HG03039 (cell line): ENCODE results near the gene GRIN2D.

Source experiments
- ATAC-seq: cut with Tn5 transposase; IDR thresholded peaks from one replicate; pipeline ENCODE4 v1.9.1; 2021; ENCODE audit warnings: mild to moderate bottlenecking, moderate library complexity; ENCODE audit not compliant: unreplicated experiment

The GRIN2D gene

GRCh38 chr19:48397263-48398101 lies 4.0 kb downstream of the GRIN2D start:
- no peak for ATAC-seq

- ATAC-seq = no peak
Observed at GRCh38 chr19:48398102-48398374, 4.6 kb downstream of the GRIN2D start.

DNA sequence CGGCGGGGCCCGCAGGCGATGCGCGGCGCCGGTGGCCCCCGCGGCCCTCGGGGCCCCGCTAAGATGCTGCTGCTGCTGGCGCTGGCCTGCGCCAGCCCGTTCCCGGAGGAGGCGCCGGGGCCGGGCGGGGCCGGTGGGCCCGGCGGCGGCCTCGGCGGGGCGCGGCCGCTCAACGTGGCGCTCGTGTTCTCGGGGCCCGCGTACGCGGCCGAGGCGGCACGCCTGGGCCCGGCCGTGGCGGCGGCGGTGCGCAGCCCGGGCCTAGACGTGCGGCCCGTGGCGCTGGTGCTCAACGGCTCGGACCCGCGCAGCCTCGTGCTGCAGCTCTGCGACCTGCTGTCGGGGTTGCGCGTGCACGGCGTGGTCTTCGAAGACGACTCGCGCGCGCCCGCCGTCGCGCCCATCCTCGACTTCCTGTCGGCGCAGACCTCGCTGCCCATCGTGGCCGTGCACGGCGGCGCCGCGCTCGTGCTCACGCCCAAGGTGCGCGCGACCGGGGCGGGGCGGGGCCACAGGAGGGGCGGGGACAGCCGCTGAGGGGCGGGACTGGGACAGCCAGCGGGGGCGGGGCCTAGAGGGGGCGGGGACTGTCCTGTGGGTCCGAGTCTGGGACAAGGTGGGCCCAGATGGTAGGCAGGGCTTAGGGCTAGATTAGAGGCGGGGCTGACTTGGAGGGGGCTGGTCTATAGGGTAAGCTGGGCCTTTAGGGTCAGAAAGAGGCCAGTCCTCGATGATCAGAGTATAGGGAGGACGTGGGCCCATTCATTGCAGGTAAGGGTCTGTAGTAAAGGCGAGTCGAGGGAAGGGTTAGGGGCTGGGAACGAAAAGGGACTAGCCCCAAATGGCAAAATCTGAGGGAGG lies 5.1 kb downstream of the GRIN2D start:
- peak; percentile 57 for ATAC-seq

GRCh38 chr19:48400018-48400742 lies 6.7 kb downstream of the GRIN2D start:
- ATAC-seq = no peak

DNA sequence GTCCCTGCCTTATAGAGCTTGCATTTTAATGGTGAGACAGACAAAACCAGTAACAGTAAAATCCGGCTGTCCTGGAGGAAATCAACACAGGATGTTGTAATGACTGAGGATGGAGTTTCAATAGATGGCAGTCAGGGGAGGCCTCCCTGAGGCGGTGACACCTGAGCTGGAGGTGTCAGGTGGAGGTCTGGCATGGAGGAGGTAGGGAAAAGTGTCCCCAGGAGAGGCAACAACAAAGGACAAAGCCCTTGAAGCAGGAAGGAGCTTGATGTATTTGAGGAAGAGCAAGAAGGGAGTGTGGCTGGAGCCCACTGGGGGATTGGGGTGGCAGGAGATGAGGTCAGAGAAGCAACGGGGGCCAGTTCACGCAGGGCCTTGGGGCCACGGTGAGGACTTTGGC lies 7.8 kb downstream of the GRIN2D start:
- ATAC-seq = no peak

GRCh38 chr19:48403606-48404005 lies 10.1 kb downstream of the GRIN2D start:
- no peak for ATAC-seq

DNA sequence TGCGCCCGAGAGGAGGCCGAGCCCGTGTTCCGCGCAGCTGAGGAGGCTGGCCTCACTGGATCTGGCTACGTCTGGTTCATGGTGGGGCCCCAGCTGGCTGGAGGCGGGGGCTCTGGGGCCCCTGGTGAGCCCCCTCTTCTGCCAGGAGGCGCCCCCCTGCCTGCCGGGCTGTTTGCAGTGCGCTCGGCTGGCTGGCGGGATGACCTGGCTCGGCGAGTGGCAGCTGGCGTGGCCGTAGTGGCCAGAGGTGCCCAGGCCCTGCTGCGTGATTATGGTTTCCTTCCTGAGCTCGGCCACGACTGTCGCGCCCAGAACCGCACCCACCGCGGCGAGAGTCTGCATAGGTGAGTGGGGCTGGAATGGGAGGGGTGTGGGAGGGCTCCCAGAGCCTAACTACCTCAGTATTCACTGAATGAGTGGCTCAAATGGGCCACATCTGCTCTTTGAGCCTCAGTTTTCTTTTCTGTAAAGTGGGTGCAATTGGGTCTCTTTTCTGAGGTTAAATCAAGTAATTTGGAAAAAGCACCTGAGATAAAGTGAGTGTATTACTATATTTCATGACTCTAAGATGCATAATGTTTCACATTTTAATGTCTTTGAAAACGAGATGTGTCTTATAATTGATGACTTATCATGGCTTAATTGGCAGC lies 11.7 kb downstream of the GRIN2D start:
- ATAC-seq = no peak

DNA sequence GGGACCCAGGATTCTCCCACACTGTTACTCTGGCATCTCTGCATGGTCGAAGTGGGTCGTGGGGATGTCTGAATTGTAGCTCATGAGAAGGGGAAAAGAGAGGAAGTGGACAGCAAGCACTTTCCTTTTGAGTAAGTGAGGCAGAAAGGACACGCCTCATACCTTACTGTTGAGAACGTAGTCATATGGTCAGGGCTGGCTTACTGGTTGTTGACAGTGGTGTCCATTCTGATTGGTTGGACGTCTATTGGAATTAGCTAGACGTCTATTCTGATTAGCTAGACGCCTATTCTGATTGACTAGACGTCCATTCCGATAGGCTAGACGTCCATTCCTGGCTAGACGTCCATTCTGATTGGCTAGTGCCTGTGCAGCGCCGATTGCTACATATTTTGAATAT lies 12.4 kb downstream of the GRIN2D start:
- no peak for ATAC-seq

DNA sequence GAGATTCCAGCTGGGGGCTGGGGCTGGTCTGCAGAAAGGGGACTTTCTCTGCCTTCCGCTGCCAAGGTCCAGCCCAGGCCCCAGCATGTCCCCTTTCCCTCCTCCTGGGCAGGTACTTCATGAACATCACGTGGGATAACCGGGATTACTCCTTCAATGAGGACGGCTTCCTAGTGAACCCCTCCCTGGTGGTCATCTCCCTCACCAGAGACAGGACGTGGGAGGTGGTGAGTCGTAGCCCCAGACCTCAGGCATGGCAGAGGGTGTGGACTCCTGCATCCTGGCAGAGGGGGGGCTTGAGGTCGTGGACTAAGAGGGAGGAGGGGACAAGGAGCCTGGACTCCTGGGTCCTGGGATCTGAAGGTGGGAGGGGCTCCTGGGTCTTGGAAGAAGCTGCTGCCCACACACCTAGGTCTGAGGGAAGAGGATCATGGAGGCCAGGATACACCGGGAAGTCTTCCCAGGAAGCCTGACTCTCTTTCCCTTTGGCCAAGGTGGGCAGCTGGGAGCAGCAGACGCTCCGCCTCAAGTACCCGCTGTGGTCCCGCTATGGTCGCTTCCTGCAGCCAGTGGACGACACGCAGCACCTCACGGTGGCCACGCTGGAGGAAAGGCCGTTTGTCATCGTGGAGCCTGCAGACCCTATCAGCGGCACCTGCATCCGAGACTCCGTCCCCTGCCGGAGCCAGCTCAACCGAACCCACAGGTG lies 20.6 kb downstream of the GRIN2D start:
- ATAC-seq = no peak

GRCh38 chr19:48415395-48415794 lies 21.9 kb downstream of the GRIN2D start:
- no peak for ATAC-seq

GRCh38 chr19:48415806-48416221 lies 22.3 kb downstream of the GRIN2D start:
- ATAC-seq = no peak

DNA sequence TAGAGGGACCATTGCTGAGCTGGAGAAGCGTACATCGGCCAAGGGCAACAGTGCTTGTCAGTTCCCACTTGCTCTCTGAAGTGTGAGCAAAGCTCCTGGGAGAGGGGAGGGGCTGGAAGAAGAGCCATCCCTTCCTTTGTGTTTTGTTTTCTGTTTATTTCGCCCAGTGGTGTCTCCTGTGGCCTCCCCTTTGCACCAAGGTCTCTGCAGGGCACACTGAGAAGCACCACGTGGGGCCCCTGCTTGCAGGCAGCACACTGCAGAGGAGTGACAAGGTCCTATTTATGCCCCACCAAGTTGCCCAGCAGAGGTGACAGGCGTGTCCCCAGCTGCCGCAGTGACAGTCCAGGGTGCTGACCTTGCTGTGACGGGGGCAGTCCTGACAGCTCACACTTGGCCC lies 24.0 kb downstream of the GRIN2D start:
- ATAC-seq = no peak

DNA sequence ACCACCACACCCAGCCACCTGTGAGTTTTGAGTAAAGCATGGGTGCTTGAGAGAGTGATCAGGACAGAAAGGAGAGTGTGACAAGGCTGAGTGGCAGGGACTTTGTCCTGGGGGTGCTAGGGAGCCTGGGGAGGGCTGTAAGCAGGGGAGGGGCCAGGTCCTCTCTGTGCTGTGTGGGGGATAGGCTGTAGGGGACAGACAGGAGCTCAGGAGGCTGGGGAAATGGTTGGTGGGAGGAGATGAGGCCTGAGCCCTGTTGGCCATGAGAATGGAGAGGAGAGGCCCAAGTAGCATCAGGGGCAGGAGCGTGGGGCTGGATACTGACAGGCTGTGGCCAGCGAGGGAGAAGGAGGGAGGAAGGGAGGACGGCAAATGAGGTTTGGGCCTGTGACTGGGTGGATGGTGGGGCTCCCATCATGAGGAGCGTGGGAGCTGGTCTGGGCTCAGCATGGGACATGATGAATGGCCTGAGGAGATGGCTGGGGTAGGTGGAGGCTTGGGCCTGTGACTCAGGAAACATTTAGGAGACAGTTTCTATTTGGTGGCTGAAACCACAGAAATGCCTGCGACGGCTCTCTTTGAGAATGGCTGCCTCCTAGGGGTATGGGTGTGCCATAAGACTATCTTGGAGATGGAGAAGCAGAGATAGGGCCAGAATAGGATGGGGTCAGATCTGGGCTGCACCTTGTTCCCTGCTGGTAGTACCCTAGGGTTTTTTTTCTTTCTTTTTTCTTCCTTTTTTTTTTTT lies 25.0 kb downstream of the GRIN2D start:
- ATAC-seq = no peak

DNA sequence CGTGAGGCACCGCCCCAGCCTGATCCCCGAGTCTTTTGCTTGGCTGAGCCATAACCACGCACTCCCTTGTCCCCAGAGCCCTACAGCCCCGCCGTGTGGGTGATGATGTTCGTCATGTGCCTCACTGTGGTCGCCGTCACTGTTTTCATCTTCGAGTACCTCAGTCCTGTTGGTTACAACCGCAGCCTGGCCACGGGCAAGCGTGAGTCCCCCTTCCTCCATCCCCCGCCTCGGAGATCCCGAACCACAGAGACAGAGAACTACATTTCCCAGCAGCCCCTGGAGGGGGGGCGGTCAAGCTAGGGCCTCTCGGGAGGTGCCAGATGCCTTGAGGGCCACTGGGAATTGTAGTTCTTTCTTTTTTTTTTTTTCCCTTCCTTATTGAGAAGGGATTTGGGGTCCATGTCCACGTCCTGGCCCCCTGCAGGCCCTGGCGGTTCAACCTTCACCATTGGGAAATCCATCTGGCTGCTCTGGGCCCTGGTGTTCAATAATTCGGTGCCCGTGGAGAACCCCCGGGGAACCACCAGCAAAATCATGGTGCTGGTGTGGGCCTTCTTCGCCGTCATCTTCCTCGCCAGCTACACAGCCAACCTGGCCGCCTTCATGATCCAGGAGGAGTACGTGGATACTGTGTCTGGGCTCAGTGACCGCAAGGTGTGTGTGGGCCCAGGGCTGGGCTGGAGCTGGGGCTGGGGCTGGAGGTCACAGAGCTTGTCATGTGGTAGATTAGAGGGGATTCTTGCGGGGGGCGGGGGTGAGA lies 25.9 kb downstream of the GRIN2D start:
- ATAC-seq = no peak

GRCh38 chr19:48421548-48421947 lies 28.1 kb downstream of the GRIN2D start:
- ATAC-seq = no peak

GRCh38 chr19:48424694-48425219 lies 31.3 kb downstream of the GRIN2D start:
- no peak for ATAC-seq

- ATAC-seq = no peak
Observed at GRCh38 chr19:48428670-48429069, 35.2 kb downstream of the GRIN2D start.

DNA sequence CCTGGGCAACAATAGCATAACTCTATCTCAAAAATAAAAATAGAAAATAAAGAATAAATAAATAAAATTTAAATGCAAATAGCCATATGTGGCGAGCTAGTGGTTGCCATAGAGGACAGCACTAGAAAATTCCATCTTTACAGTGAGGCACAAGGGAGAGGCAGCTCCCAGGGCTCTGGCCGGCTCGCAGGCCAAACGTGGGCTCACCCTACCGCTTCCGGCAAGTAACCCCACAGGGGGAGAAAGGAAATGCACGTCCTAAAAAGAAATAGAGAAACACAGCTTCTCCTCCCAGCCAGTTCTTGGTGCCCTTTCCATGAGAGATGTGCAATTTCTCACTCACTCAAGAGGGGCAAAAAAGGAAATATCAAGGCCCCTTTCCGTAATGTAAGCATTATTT lies 39.9 kb downstream of the GRIN2D start:
- ATAC-seq = no peak

DNA sequence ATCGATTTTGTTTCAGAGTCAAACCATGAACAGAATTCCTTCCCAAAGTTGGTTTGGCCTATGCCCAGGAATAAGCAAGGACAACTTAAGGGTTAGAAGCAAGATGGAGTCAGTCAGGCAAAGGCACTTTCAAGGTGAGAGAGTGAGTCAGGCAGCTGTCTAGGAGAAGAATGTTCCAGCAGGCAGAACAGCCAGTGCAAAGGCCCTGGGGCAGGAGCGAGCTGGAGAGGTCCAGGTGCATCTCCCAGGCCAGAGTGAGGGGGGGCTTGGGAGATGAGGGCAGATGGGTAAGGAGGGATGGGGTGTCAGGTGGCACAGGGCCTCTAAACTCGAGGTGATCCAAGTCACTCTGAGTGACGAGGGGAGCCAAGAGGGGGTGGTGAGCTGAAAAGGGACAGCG lies 43.1 kb downstream of the GRIN2D start:
- ATAC-seq = no peak
